Natural killer cell (primary cell): ENCODE results near the gene GAP43. TPM values are rescaled to one million over a fixed set of nuclear protein-coding genes. Genes with fewer than 3 reads are reported as not detected.

ENCODE experiments used
- ATAC-seq, 3 donors: fragments of 150-1000 bp in 2 of 3; fragments of 200-7000 bp in 1 of 3; cut with Tn5 transposase; 1 replicate in 1 of 3; 2 replicates in 2 of 3; pipeline ENCODE4 v1.10.0; 2021; ENCODE audit warnings: mild to moderate bottlenecking in 2 of 3, moderate library complexity in 2 of 3
- DNase-seq, 2 donors: peaks; one replicate each; pipeline versions ENCODE4 v3.0.0 to v3.0.0-alpha.2; 2013 to 2021; ENCODE audit warnings: mixed read lengths in 1 of 2
- H3K27ac ChIP-seq: one replicate; pipeline ENCODE4 v1.5.1; 2013; ENCODE audit warnings: mild to moderate bottlenecking, low read length
- H3K27me3 ChIP-seq: one replicate; pipeline ENCODE4 v1.6.1; 2013; ENCODE audit warnings: low read length; ENCODE audit not compliant: control insufficient read depth, insufficient read depth
- H3K36me3 ChIP-seq: one replicate; pipeline ENCODE4 v1.6.1; 2013; ENCODE audit warnings: low read length; ENCODE audit not compliant: control insufficient read depth, insufficient read depth
- H3K4me1 ChIP-seq: one replicate; pipeline ENCODE4 v1.6.1; 2013; ENCODE audit warnings: low read length; ENCODE audit not compliant: control insufficient read depth, insufficient read depth
- H3K4me3 ChIP-seq: one replicate; pipeline ENCODE4 v1.5.1; 2013; ENCODE audit warnings: low read length
- H3K9me3 ChIP-seq: one replicate; pipeline ENCODE4 v1.6.1; 2013; ENCODE audit warnings: low read length; ENCODE audit not compliant: control insufficient read depth, insufficient read depth
- H3K27ac Mint-ChIP-seq, 2 donors: one replicate each; pipeline ENCODE4 v1.8.0; 2022; ENCODE audit warnings: mild to moderate bottlenecking in 2 of 2, mixed read lengths in 2 of 2, moderate library complexity in 1 of 2
- H3K27me3 Mint-ChIP-seq, 2 donors: one replicate each; pipeline ENCODE4 v1.8.0; 2022; ENCODE audit warnings: low read depth in 2 of 2, mixed read lengths in 2 of 2
- H3K36me3 Mint-ChIP-seq: one replicate; pipeline ENCODE4 v1.8.0; 2022; ENCODE audit warnings: mixed read lengths
- H3K4me1 Mint-ChIP-seq, 2 donors: one replicate each; pipeline ENCODE4 v1.8.0; 2022; ENCODE audit warnings: mixed read lengths in 2 of 2
- H3K4me3 Mint-ChIP-seq: one replicate; pipeline ENCODE4 v1.8.0; 2022; ENCODE audit warnings: mild to moderate bottlenecking, moderate library complexity, mixed read lengths
- H3K9me3 Mint-ChIP-seq, 2 donors: one replicate each; pipeline ENCODE4 v1.8.0; 2022; ENCODE audit warnings: mixed read lengths in 2 of 2
- CTCF ChIP-seq: fragments of 200-600 bp; IDR thresholded peaks from one replicate; pipeline ENCODE4 v1.8.0; 2022; ENCODE audit warnings: antibody characterized with exemption
- WGBS: methylation state at CpG from one replicate; pipeline ENCODE4 v1.1.7; 2013; ENCODE audit warnings: missing lambda C conversion rate; ENCODE audit not compliant: insufficient coverage; 5-methylcytosine and 5-hydroxymethylcytosine counted together
- intact Hi-C: fragments of 100-400 bp; cut with micrococcal nuclease; formaldehyde crosslinking; loops from one replicate; pipeline ENCODE4 v1.14.2; 2022
- total RNA-seq, 4 donors: library from RNA; stranded (reverse); fragments of 120-200 nt in 1 of 4; gene quantifications; one replicate each; pipeline versions ENCODE4 v1.2.3 to v1.2.4, GENCODE V29; 2013 to 2022

The GAP43 gene
- total RNA-seq, 3 donors from 2014 or later (not counting 1 experiment from before 2014, with no cell fraction given) = 0.14 TPM; not detected in 2

DNA sequence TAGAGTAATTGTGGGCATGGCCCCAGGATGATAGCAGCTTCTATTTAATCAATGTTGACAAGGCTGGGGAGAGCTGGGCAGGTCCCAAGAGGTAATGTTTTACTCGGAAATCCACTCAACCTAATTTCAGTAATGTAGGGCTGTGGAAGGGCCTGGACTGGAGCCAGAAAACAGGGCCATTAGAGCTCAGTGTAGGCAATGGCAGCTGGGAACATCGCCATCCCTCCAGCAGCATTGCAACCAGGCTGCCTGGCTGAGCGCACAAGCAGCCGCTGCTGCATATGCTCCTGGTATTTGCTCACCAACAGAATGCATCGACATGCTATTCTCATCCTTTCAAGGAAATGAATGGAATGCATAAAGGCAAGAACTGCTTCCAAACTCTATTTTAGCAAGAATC, 90.0 kb downstream of the GAP43 start:
- Mint-ChIP-seq H3K27me3 (peaks cover 18 to 42% of the 10 kb centered on the region in 2 donors), H3K4me1 (no peaks in the 10 kb centered on the region), H3K36me3 (no peaks in the 10 kb centered on the region), H3K27ac (no peak overlapping the region), H3K9me3 (no peaks in the 10 kb centered on the region), H3K4me3 (no peak overlapping the region)
- Histone ChIP-seq H3K4me1 (no peaks in the 10 kb centered on the region), H3K4me3 (no peak overlapping the region), H3K9me3 (no peaks in the 10 kb centered on the region), H3K36me3 (no peaks in the 10 kb centered on the region), H3K27me3 (peaks cover 4% of the 10 kb centered on the region), H3K27ac (no peak overlapping the region)
- no peak for TF ChIP-seq CTCF
- DNase-seq (no peak), ATAC-seq (no peak)
- intact Hi-C loops = no loop called here
- WGBS = 96% methylated on average over 5 of the region's 5 CpGs

DNA sequence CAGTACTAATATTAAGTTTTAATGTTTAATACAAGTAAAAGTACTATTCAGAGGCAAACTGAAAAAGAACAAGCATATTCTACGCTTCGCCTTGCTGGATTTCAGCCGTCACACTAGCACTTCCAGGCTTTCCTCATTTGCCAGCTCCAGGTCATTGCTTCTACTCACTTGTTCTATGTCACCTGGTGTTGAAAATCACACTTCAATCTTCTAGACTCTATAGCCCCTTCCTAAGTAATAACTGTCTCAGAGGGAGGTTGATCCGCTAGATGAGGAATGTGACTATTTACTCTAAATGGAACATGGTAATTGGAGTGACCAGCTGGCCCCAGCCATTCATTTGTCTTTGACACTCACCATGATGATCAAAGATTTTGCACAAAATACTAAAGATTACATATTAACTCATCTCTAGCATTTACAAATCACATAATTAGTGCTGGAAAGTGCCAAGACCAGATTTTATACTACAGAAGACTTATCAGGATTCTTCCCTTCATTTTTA, 92.0 kb downstream of the GAP43 start:
- no peaks in the 10 kb centered on the region for H3K4me1 ChIP-seq
- H3K27ac ChIP-seq = no peak overlapping the region
- intact Hi-C loops = no loop called here
- 90% methylated on average over 3 of the region's 4 CpGs for WGBS
- H3K27me3 Mint-ChIP-seq = peaks cover 16 to 42% of the 10 kb centered on the region in 2 donors
- H3K4me3 ChIP-seq = no peak overlapping the region
- no peaks in the 10 kb centered on the region for H3K36me3 Mint-ChIP-seq
- H3K27ac Mint-ChIP-seq = no peak overlapping the region
- H3K27me3 ChIP-seq = peaks cover 8% of the 10 kb centered on the region
- H3K9me3 Mint-ChIP-seq = no peaks in the 10 kb centered on the region
- no peaks in the 10 kb centered on the region for H3K9me3 ChIP-seq
- TF ChIP-seq CTCF = no peak
- ATAC-seq (no peak), DNase-seq (no peak)
- no peaks in the 10 kb centered on the region for H3K36me3 ChIP-seq
- H3K4me1 Mint-ChIP-seq = no peaks in the 10 kb centered on the region
- no peak overlapping the region for H3K4me3 Mint-ChIP-seq

DNA sequence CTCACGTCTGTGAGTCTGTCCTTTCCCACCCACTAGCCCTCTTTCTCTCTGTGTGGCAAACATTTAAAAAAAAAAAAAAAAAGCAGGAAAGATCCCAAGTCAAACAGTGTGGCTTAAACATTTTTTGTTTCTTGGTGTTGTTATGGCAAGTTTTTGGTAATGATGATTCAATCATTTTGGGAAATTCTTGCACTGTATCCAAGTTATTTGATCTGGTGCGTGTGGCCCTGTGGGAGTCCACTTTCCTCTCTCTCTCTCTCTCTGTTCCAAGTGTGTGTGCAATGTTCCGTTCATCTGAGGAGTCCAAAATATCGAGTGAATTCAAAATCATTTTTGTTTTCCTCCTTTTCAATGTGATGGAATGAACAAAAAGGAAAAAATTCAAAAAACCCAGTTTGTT, 97.7 kb downstream of the GAP43 start:
- peaks cover 9% of the 10 kb centered on the region for H3K27me3 ChIP-seq
- Mint-ChIP-seq H3K4me1 (no peaks in the 10 kb centered on the region), H3K27ac (no peak overlapping the region), H3K36me3 (no peaks in the 10 kb centered on the region), H3K4me3 (no peak overlapping the region), H3K9me3 (no peaks in the 10 kb centered on the region), H3K27me3 (peaks cover 12 to 14% of the 10 kb centered on the region in 2 donors)
- H3K4me3 ChIP-seq = no peak overlapping the region
- H3K9me3 ChIP-seq = no peaks in the 10 kb centered on the region
- H3K36me3 ChIP-seq = no peaks in the 10 kb centered on the region
- WGBS = 60% methylated on average over 2 of the region's 4 CpGs
- intact Hi-C loops = no loop called here
- H3K4me1 ChIP-seq = no peaks in the 10 kb centered on the region
- TF ChIP-seq CTCF = no peak
- ATAC-seq (no peak), DNase-seq (no peak)
- H3K27ac ChIP-seq = no peak overlapping the region

GRCh38 chr3:115725800-115726199, 102.5 kb downstream of the GAP43 start:
- WGBS = 87% methylated on average over 3 of the region's 3 CpGs
- Mint-ChIP-seq H3K36me3 (no peaks in the 10 kb centered on the region), H3K27ac (no peak overlapping the region), H3K4me1 (no peaks in the 10 kb centered on the region), H3K9me3 (peaks cover 0 to 4% of the 10 kb centered on the region in 2 donors), H3K4me3 (no peak overlapping the region), H3K27me3 (peaks cover 0 to 12% of the 10 kb centered on the region in 2 donors)
- Histone ChIP-seq H3K9me3 (no peaks in the 10 kb centered on the region), H3K4me3 (no peak overlapping the region), H3K4me1 (no peaks in the 10 kb centered on the region), H3K36me3 (no peaks in the 10 kb centered on the region), H3K27ac (no peak overlapping the region), H3K27me3 (no peaks in the 10 kb centered on the region)
- no peak for TF ChIP-seq CTCF
- ATAC-seq = no peak
- DNase-seq = no peak
- intact Hi-C loops = no loop called here
